Measurements from ENCODE around the gene CELSR3.

The CELSR3 gene

GRCh38 chr3:48661501-48662144 lies 1.1 kb downstream of the CELSR3 start:
- peak; percentile 62 for DNase-seq (ENCODE audit: low spot score)

GRCh38 chr3:48660800-48661400 lies 1.8 kb downstream of the CELSR3 start:
- DNase-seq (ENCODE audit: low spot score), result no peak

GRCh38 chr3:48656841-48657281 lies 5.8 kb downstream of the CELSR3 start:
- DNase-seq (ENCODE audit: low spot score), result no peak

GRCh38 chr3:48656061-48656840 lies 6.4 kb downstream of the CELSR3 start:
- DNase-seq (ENCODE audit: low spot score), result peak; percentile 78

- DNase-seq (ENCODE audit: low spot score), result peak; percentile 39
These were observed 7.1 kb downstream of the CELSR3 start for GRCh38 chr3:48655606-48656005.

- DNase-seq (ENCODE audit: low spot score), result no peak
These were observed 7.6 kb downstream of the CELSR3 start for GRCh38 chr3:48655063-48655462.

GRCh38 chr3:48652923-48653715 lies 9.6 kb downstream of the CELSR3 start:
- no peak for DNase-seq (ENCODE audit: low spot score)

- no peak for DNase-seq (ENCODE audit: low spot score)
These were observed 10.9 kb downstream of the CELSR3 start for GRCh38 chr3:48651771-48652170.

GRCh38 chr3:48650723-48651122 lies 12.0 kb downstream of the CELSR3 start:
- DNase-seq (ENCODE audit: low spot score), result no peak

- no peak for DNase-seq (ENCODE audit: low spot score)
These were observed 14.4 kb downstream of the CELSR3 start for GRCh38 chr3:48648188-48648850.

GRCh38 chr3:48647714-48648113 lies 15.0 kb downstream of the CELSR3 start:
- no peak for DNase-seq (ENCODE audit: low spot score)

- DNase-seq (ENCODE audit: low spot score), result no peak
These were observed 17.6 kb downstream of the CELSR3 start for GRCh38 chr3:48644898-48645760.

- no peak for DNase-seq (ENCODE audit: low spot score)
These were observed 20.1 kb downstream of the CELSR3 start for GRCh38 chr3:48642605-48643004.

GRCh38 chr3:48641396-48641795 lies 21.3 kb downstream of the CELSR3 start:
- no peak for DNase-seq (ENCODE audit: low spot score)

GRCh38 chr3:48639944-48640606 lies 22.6 kb downstream of the CELSR3 start:
- no peak for DNase-seq (ENCODE audit: low spot score)

- DNase-seq (ENCODE audit: low spot score), result no peak
These were observed 25.4 kb downstream of the CELSR3 start for GRCh38 chr3:48637305-48637704.

GRCh38 chr3:48636149-48636655 lies 26.5 kb downstream of the CELSR3 start:
- no peak for DNase-seq (ENCODE audit: low spot score)

GRCh38 chr3:48635222-48636021 lies 27.3 kb downstream of the CELSR3 start, which contains the start of gene SLC26A6:
Gene SLC26A6 (minus strand): TSS chr3:48635461. CDS start chr3:48635393, 68 bp downstream.
- peak; percentile 92 for DNase-seq (ENCODE audit: low spot score)

GRCh38 chr3:48634661-48635221 lies 27.9 kb downstream of the CELSR3 start:
- peak; percentile 16 for DNase-seq (ENCODE audit: low spot score)
